Keratinocyte (primary cell): ENCODE results near the gene NLRX1.

Experiments
- EZH2 ChIP-seq: IDR thresholded peaks from one replicate; pipeline ENCODE4 v1.6.1; 2012; ENCODE audit warnings: inconsistent platforms, mild to moderate bottlenecking, low read length, moderate library complexity
- TF ChIP-seq, protein P1 (sequence below), 3 experiments: IDR thresholded peaks in 1 of 3; conservative IDR thresholded peaks in 1 of 3; optimal IDR thresholded peaks in 1 of 3; 2 replicates in 2 of 3; 3 replicates in 1 of 3; pipeline versions ENCODE3 to v1.5.1; 2011; ENCODE audit warnings: low read length in 3 of 3, mild to moderate bottlenecking in 3 of 3, moderate library complexity in 2 of 3, control low read depth in 1 of 3, inconsistent platforms in 1 of 3; ENCODE audit not compliant: insufficient read depth in 2 of 3; ENCODE audit errors: extremely low read depth in 1 of 3

DNA sequence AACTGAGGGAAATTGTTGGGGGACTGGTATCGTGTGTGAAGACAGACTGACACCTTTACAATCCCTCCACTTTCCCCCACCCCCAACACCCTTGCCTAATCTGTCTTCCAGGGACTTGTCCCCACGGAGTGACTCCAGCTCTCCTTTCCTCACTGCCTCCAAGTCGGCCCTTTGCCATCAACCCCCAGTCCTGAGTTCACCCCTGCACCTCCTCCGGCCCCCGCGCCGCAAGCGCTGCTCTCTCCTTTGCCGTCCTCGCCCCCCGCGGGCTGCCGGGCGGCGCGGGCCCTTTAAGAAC, 19.9 kb upstream of the NLRX1 start:
- TF ChIP-seq, protein P1, sequence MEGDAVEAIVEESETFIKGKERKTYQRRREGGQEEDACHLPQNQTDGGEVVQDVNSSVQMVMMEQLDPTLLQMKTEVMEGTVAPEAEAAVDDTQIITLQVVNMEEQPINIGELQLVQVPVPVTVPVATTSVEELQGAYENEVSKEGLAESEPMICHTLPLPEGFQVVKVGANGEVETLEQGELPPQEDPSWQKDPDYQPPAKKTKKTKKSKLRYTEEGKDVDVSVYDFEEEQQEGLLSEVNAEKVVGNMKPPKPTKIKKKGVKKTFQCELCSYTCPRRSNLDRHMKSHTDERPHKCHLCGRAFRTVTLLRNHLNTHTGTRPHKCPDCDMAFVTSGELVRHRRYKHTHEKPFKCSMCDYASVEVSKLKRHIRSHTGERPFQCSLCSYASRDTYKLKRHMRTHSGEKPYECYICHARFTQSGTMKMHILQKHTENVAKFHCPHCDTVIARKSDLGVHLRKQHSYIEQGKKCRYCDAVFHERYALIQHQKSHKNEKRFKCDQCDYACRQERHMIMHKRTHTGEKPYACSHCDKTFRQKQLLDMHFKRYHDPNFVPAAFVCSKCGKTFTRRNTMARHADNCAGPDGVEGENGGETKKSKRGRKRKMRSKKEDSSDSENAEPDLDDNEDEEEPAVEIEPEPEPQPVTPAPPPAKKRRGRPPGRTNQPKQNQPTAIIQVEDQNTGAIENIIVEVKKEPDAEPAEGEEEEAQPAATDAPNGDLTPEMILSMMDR (optimal IDR thresholded peaks at IDR 0.05 in 1 of 3, IDR thresholded peaks at IDR 0.05 in 1 of 3, conservative IDR thresholded peaks at IDR 0.05 in 1 of 3; ENCODE audit: extremely low read depth in 1 of 3, insufficient read depth in 2 of 3, low read length in 3 of 3), result no peak
- TF ChIP-seq EZH2, result no peak
